Activated naive CD4-positive, alpha-beta T cell treated with anti-CD3 and anti-CD28 coated beads, Interleukin-2, amount 50 U/mL, for 72 hours (primary cell): ENCODE measurements around the gene F3. TPM values are rescaled to one million over a fixed set of nuclear protein-coding genes. Genes with fewer than 3 reads are reported as not detected.

Source experiments
- ATAC-seq, 2 donors: fragments of 150-1000 bp; cut with Tn5 transposase; 2 replicates each; pipeline ENCODE4 v1.10.0; 2021; ENCODE audit warnings: mild to moderate bottlenecking in 2 of 2, moderate library complexity in 2 of 2
- DNase-seq, 2 donors: peaks; one replicate each; pipeline ENCODE4 v3.0.0; 2021 to 2022; ENCODE audit warnings: low spot score in 2 of 2
- H3K27ac Mint-ChIP-seq, 2 donors: one replicate each; pipeline ENCODE4 v1.8.0; 2022; ENCODE audit warnings: mild to moderate bottlenecking in 2 of 2, mixed read lengths in 2 of 2
- H3K36me3 Mint-ChIP-seq, 2 donors: one replicate each; pipeline ENCODE4 v1.8.0; 2022; ENCODE audit warnings: mixed read lengths in 2 of 2
- H3K9me3 Mint-ChIP-seq, 2 donors: one replicate each; pipeline ENCODE4 v1.8.0; 2022; ENCODE audit warnings: mixed read lengths in 2 of 2
- total RNA-seq, 2 donors: library from RNA; stranded (reverse); gene quantifications; one replicate each; pipeline ENCODE4 v1.2.3, GENCODE V29; 2022

The F3 gene
- total RNA-seq, 2 donors from 2014 or later, result 0.18 TPM; not detected in 1

- Mint-ChIP-seq H3K36me3 (peaks cover 0 to 6% of the 10 kb centered on the region in 2 donors), H3K27ac (no peak overlapping the region), H3K9me3 (no peaks in the 10 kb centered on the region)
- ATAC-seq, result no peak
- no peak for DNase-seq
Measured at GRCh38 chr1:94539496-94539895, 2.1 kb downstream of the F3 start.

- no peak for ATAC-seq
- no peaks in the 10 kb centered on the region for H3K9me3 Mint-ChIP-seq
- H3K36me3 Mint-ChIP-seq, result peaks cover 0 to 6% of the 10 kb centered on the region in 2 donors
- no peak overlapping the region for H3K27ac Mint-ChIP-seq
- no peak for DNase-seq
Measured at GRCh38 chr1:94538243-94538827, 3.2 kb downstream of the F3 start.

DNA sequence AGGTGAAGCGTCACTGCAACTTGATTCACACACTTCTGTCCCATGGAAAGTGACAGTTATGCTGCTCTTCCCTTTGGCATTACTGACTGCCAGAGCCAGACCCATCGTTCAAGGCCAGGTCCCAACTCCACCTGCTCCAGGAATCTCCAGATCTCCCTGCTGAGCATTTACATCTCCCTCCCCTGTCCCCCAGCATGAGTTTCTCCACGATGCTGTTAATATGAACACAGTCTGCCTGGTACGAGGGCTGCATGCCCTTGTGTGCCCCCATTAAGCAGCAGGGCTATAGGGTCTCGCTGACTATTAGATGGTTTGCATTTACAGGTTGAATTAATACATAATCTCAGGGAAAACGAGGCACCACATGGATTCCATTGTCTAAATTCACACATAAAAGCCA, 4.3 kb downstream of the F3 start:
- ATAC-seq, result no peak
- no peaks in the 10 kb centered on the region for H3K9me3 Mint-ChIP-seq

DNA sequence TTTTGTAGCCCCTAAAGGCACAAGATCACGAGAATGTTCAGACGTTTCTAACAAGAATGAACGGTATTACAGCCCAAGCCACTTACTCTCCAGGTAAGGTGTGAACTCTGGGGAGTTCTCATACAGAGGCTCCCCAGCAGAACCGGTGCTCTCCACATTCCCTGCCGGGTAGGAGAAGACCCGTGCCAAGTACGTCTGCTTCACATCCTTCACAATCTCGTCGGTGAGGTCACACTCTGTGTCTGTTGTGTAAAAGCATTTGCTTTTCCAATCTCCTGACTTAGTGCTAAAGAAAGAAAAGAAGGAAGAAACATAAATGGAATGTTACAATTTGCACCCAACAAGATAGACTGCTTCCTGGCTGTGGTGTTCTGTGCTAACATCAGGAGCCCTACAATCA, 5.7 kb downstream of the F3 start:
- no peak for ATAC-seq
- Mint-ChIP-seq H3K36me3 (peaks cover 0 to 6% of the 10 kb centered on the region in 2 donors), H3K9me3 (no peaks in the 10 kb centered on the region), H3K27ac (no peak overlapping the region)
- no peak for DNase-seq

More for the DNA sequence above, 4.3 kb downstream of the F3 start:
- DNase-seq, result no peak
- no peak overlapping the region for H3K27ac Mint-ChIP-seq
- peaks cover 0 to 6% of the 10 kb centered on the region in 2 donors for H3K36me3 Mint-ChIP-seq

DNA sequence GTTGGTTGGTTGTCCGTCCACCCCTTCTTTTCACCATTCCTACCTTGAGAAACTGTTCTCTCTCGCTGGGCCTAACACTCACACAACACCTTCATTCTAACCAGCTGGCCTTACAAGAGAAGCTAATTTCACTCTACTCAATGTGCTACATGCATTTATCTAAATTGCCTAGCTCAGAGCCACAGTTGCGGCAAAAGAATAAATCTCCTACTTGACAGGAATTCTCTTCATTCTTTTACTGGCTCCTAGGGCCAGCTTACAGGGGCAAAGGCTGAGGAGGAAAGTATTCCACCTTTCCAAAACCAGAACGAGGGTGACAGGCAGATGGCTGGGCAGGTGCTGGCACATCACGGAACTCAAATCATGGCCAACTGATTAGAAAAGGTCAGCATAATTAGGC, 6.5 kb downstream of the F3 start:
- no peak for ATAC-seq
- DNase-seq, result no peak
- H3K9me3 Mint-ChIP-seq, result no peaks in the 10 kb centered on the region
- no peak overlapping the region for H3K27ac Mint-ChIP-seq
- peaks cover 0 to 6% of the 10 kb centered on the region in 2 donors for H3K36me3 Mint-ChIP-seq

GRCh38 chr1:94532077-94532476, 9.5 kb downstream of the F3 start:
- H3K36me3 Mint-ChIP-seq, result no peaks in the 10 kb centered on the region
- no peak overlapping the region for H3K27ac Mint-ChIP-seq
- ATAC-seq, result no peak

DNA sequence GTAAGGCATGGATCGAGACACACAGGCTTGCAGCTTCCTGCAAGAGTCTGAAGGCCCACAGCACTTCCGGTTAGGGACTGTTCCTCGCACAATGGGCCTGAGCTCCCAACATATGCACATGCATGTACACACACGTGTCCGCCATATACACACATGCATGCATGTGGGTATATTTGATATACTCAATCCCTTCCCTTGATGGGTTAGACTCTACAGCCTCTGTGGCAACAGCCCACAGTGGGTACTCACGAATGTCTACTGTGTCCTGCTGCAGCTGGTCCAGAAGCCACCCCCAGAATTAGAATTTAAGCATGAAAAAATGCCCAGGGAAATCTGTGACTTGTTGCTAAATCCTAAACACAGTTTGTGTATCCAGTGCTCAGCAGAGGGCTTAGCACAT, 9.9 kb downstream of the F3 start:
- ATAC-seq (no peak), DNase-seq (no peak)
- Mint-ChIP-seq H3K36me3 (no peaks in the 10 kb centered on the region), H3K27ac (no peak overlapping the region), H3K9me3 (no peaks in the 10 kb centered on the region)

More at GRCh38 chr1:94532077-94532476, 9.5 kb downstream of the F3 start:
- DNase-seq, result no peak
- no peaks in the 10 kb centered on the region for H3K9me3 Mint-ChIP-seq

GRCh38 chr1:94530373-94530878, 11.1 kb downstream of the F3 start:
- Mint-ChIP-seq H3K9me3 (no peaks in the 10 kb centered on the region), H3K36me3 (no peaks in the 10 kb centered on the region), H3K27ac (no peak overlapping the region)
- no peak for ATAC-seq
- no peak for DNase-seq

DNA sequence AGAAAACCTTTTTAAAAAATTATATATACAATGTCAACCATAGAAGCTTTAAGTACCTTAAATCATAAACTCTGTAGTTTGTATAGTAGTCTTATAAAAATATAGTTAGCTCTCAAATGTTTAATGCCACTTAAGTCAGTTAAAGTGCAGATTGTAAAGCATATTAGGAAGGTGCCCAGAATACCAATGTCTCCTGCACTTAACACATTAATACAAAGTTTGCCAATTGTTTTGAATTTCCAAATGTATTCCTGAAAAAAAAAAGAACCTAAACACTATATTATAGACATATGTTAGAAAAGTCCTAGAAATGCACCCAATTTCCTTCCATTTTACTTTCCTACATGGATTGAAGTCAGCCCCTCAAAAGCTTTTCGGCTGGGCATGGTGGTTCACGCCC, 12.1 kb downstream of the F3 start:
- H3K36me3 Mint-ChIP-seq, result no peaks in the 10 kb centered on the region
- H3K27ac Mint-ChIP-seq, result no peak overlapping the region
- DNase-seq (no peak), ATAC-seq (no peak)
- H3K9me3 Mint-ChIP-seq, result no peaks in the 10 kb centered on the region

DNA sequence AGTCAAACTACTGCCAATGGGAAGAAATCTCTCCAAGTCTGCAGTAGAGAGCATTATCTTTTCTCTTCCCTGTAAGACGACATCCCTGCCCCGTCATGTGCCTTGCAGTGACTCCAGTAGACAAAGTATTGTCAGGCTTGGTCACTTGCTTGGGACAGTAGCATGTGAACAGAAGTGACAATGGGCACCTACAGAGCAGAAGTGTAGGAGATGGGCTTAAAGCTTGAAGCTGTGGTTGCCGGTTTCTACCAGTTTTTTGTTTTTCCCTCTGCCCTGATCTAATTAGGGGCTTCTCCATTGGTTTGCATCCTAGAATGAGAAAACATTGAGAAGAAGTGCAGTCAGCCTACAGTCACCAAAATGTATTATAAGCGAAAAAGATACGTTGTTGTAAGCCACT, 12.7 kb downstream of the F3 start:
- H3K9me3 Mint-ChIP-seq, result no peaks in the 10 kb centered on the region
- DNase-seq, result no peak
- no peak overlapping the region for H3K27ac Mint-ChIP-seq
- ATAC-seq, result no peak
- H3K36me3 Mint-ChIP-seq, result no peaks in the 10 kb centered on the region

- ATAC-seq (no peak), DNase-seq (no peak)
- H3K36me3 Mint-ChIP-seq, result no peaks in the 10 kb centered on the region
- H3K27ac Mint-ChIP-seq, result no peak overlapping the region
- no peaks in the 10 kb centered on the region for H3K9me3 Mint-ChIP-seq
Measured at GRCh38 chr1:94528299-94528698, 13.3 kb downstream of the F3 start.

- Mint-ChIP-seq H3K9me3 (no peaks in the 10 kb centered on the region), H3K27ac (no peak overlapping the region), H3K36me3 (no peaks in the 10 kb centered on the region)
- ATAC-seq, result no peak
- no peak for DNase-seq
Measured at GRCh38 chr1:94527447-94528031, 14.0 kb downstream of the F3 start.

DNA sequence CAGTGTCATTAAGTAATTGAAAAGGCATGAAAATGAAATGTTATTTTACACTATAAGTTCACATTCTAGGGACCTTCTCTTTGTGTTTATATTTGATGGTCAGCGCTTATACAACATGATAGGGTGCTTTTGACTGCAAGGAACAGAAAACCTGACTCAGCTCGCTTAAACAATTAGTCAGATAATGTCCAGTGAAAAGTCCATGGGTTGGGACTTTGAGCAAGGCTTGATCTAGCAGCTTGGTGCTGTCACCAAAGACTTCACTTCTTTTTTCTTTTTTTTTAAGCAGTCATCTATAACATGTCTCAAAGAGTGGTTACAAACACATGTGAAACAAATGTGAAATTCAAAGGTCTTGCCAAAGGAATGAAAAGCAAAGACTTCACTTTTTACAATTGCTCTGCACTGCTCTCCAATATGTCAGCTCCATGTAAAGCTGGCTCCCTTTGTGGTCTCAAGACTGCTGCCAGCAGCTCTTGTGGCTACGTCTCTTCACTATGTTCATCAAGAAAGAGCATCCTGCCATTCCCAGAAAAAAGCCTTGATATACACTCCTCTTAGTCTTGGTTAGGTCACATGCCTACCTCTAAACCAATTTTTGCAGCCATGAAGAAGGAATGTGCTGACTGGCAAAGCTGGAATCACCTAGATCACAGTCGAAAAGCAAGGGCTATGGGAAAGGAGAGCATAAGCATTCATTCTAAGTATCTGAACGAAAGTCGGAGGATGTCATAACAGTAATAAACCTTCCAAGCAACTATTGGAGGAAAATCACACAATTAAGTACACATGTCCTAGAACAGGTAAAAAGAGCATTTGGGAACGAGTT, 15.2 kb downstream of the F3 start:
- ATAC-seq, result no peak
- DNase-seq, result no peak
- Mint-ChIP-seq H3K36me3 (no peaks in the 10 kb centered on the region), H3K27ac (no peak overlapping the region), H3K9me3 (no peaks in the 10 kb centered on the region)

DNA sequence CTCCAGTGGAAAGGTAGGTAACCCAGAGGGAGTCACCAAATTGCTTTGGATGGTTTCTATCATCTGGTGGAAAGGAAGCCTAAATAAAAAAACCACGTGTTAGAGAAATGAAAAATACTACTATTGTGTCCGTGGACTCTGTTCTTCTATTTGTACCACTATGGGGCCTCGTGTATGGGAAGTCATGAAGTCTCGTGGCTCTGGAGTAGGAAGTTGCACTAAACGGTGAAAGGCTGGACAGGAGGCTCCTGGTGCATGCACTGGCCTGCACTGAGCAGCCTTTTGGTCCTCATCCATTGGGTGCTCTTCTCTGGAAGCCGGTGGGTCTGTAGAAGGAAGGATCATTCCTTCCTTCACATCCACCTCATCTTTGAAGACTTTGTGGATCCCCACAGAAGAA, 17.0 kb downstream of the F3 start:
- no peak for DNase-seq
- Mint-ChIP-seq H3K36me3 (no peaks in the 10 kb centered on the region), H3K27ac (no peak overlapping the region), H3K9me3 (no peaks in the 10 kb centered on the region)
- no peak for ATAC-seq

- no peaks in the 10 kb centered on the region for H3K9me3 Mint-ChIP-seq
Measured at GRCh38 chr1:94522304-94522703, 19.3 kb downstream of the F3 start.

DNA sequence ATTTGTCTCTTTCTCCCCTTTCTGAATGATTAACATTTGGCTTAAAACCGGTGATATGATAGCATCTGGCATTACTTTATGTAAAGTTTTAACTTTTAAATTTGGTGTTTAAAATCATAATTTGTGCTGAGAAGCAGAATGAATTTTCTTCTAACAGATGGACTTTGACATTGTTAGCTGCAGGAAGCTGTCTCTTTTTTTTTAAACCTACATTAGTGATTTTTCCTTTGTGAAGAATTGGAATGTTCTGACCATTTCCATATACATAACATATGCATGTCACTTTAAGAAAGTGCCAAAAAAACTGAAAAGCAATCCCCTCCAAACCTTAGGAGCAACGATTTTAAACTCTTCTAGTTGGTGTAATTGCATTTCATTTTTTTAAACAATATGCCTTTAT, 22.2 kb downstream of the F3 start:
- DNase-seq (no peak), ATAC-seq (no peak)
- no peaks in the 10 kb centered on the region for H3K9me3 Mint-ChIP-seq
- no peak overlapping the region for H3K27ac Mint-ChIP-seq
- H3K36me3 Mint-ChIP-seq, result no peaks in the 10 kb centered on the region

More at GRCh38 chr1:94522304-94522703, 19.3 kb downstream of the F3 start:
- Mint-ChIP-seq H3K36me3 (no peaks in the 10 kb centered on the region), H3K27ac (no peak overlapping the region)
- no peak for DNase-seq
- ATAC-seq, result no peak

DNA sequence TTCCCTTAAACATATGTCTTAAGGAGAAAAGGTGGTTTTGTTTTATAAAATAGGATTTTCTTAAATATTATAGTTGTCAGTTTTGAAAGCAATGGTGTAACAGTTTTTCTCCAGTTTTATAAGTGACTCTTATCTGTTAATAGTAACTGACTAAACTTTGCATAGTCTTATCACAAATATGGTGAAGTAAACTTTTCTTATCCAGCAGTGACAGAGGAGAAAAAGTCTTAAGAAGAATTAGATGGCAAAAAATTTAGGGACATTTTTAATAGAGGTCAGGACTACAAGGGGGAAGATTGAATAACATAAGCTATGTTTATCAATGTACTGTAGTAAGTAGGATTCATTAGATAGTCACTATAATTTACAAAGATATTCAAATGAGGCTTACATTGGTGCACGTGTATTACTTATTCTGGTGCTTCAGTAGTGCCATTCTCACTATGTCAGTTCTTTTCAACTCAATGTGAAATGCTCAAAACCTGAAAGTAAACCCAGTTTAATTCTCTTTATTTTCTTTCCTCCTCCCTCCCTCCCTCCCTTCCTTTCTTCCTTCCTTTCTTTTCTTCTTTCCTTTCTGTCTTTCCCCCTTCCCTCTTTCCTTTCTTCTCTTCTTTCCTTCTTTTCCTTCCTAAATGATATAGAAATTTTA, 26.1 kb downstream of the F3 start:
- ATAC-seq (no peak), DNase-seq (no peak)
- Mint-ChIP-seq H3K27ac (no peak overlapping the region), H3K36me3 (peaks cover 0 to 7% of the 10 kb centered on the region in 2 donors), H3K9me3 (no peaks in the 10 kb centered on the region)
